ENCODE results near the gene EXTL2.

Gene EXTL2

GRCh38 chr1:100882698-100883097 lies 11.9 kb downstream of the EXTL2 start:
- TF ChIP-seq CTCF (conservative IDR thresholded peaks at IDR 0.05; ENCODE audit: low read depth, low read length) = no peak
- Histone ChIP-seq H2AFZ (ENCODE audit: low read depth) (no peak overlapping the region), H3K36me3 (ENCODE audit: insufficient read depth) (no peaks in the 10 kb centered on the region), H3K4me1 (ENCODE audit: low read depth, poor library complexity, severe bottlenecking) (no peaks in the 10 kb centered on the region), H3K4me2 (no peak overlapping the region), H3K4me3 (IDR thresholded peaks at IDR 0.05; ENCODE audit: insufficient read depth, low read depth, low read length) (no peak overlapping the region), H4K20me1 (ENCODE audit: insufficient read depth) (no peaks in the 10 kb centered on the region), H3K9ac (no peak overlapping the region), H3K27me3 (ENCODE audit: insufficient read depth, low read depth) (no peaks in the 10 kb centered on the region), H3K79me2 (ENCODE audit: insufficient read depth, low read depth) (no peaks in the 10 kb centered on the region), H3K27ac (no peak overlapping the region)

- TF ChIP-seq CTCF (conservative IDR thresholded peaks at IDR 0.05; ENCODE audit: low read depth, low read length) = no peak
- Histone ChIP-seq H2AFZ (ENCODE audit: low read depth) (no peak overlapping the region), H4K20me1 (ENCODE audit: insufficient read depth) (no peaks in the 10 kb centered on the region), H3K27ac (no peak overlapping the region), H3K4me1 (ENCODE audit: low read depth, poor library complexity, severe bottlenecking) (no peaks in the 10 kb centered on the region), H3K36me3 (ENCODE audit: insufficient read depth) (no peaks in the 10 kb centered on the region), H3K27me3 (ENCODE audit: insufficient read depth, low read depth) (no peaks in the 10 kb centered on the region), H3K4me3 (IDR thresholded peaks at IDR 0.05; ENCODE audit: insufficient read depth, low read depth, low read length) (no peak overlapping the region), H3K4me2 (no peak overlapping the region), H3K79me2 (ENCODE audit: insufficient read depth, low read depth) (no peaks in the 10 kb centered on the region), H3K9ac (no peak overlapping the region)
Measured at GRCh38 chr1:100881687-100882086, 13.0 kb downstream of the EXTL2 start.

GRCh38 chr1:100879422-100879821 lies 15.2 kb downstream of the EXTL2 start:
- Histone ChIP-seq H3K27me3 (ENCODE audit: insufficient read depth, low read depth) (no peaks in the 10 kb centered on the region), H4K20me1 (ENCODE audit: insufficient read depth) (no peaks in the 10 kb centered on the region), H3K4me3 (IDR thresholded peaks at IDR 0.05; ENCODE audit: insufficient read depth, low read depth, low read length) (no peak overlapping the region), H2AFZ (ENCODE audit: low read depth) (no peak overlapping the region), H3K4me1 (ENCODE audit: low read depth, poor library complexity, severe bottlenecking) (no peaks in the 10 kb centered on the region), H3K36me3 (ENCODE audit: insufficient read depth) (no peaks in the 10 kb centered on the region), H3K9ac (no peak overlapping the region), H3K79me2 (ENCODE audit: insufficient read depth, low read depth) (no peaks in the 10 kb centered on the region), H3K4me2 (no peak overlapping the region), H3K27ac (no peak overlapping the region)
- no peak for TF ChIP-seq CTCF (conservative IDR thresholded peaks at IDR 0.05; ENCODE audit: low read depth, low read length)

GRCh38 chr1:100876291-100876690 lies 18.4 kb downstream of the EXTL2 start:
- no peaks in the 10 kb centered on the region for H3K79me2 ChIP-seq (ENCODE audit: insufficient read depth, low read depth)
- H2AFZ ChIP-seq (ENCODE audit: low read depth) = no peak overlapping the region
- H3K4me2 ChIP-seq = no peak overlapping the region
- no peaks in the 10 kb centered on the region for H4K20me1 ChIP-seq (ENCODE audit: insufficient read depth)
- H3K27me3 ChIP-seq (ENCODE audit: insufficient read depth, low read depth) = no peaks in the 10 kb centered on the region
- H3K4me1 ChIP-seq (ENCODE audit: low read depth, poor library complexity, severe bottlenecking) = no peaks in the 10 kb centered on the region
- H3K4me3 ChIP-seq (IDR thresholded peaks at IDR 0.05; ENCODE audit: insufficient read depth, low read depth, low read length) = no peak overlapping the region
- H3K27ac ChIP-seq = no peak overlapping the region
- H3K36me3 ChIP-seq (ENCODE audit: insufficient read depth) = no peaks in the 10 kb centered on the region
- TF ChIP-seq CTCF (conservative IDR thresholded peaks at IDR 0.05; ENCODE audit: low read depth, low read length) = no peak
- no peak overlapping the region for H3K9ac ChIP-seq

DNA sequence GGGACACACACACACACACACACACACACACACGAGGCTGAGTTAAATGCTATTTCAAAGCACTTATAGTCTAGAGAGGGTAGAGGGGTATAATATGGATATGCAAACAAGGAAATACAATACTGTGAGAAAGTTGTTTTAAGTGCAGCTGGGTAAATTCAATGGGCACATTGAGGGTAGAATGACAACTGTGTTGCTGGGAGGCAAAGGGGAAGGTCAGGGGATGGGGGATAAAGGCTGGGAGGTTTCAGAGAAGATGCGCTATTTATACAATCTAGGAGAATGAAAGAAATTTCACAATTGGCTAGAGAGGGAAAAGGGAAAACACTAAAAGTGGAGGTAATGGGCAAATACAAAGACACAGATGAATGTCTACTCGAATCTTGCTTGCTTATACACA lies 19.4 kb downstream of the EXTL2 start:
- no peaks in the 10 kb centered on the region for H3K27me3 ChIP-seq (ENCODE audit: insufficient read depth, low read depth)
- no peak for TF ChIP-seq CTCF (conservative IDR thresholded peaks at IDR 0.05; ENCODE audit: low read depth, low read length)
- H3K4me1 ChIP-seq (ENCODE audit: low read depth, poor library complexity, severe bottlenecking) = no peaks in the 10 kb centered on the region
- H3K4me3 ChIP-seq (IDR thresholded peaks at IDR 0.05; ENCODE audit: insufficient read depth, low read depth, low read length) = no peak overlapping the region
- H4K20me1 ChIP-seq (ENCODE audit: insufficient read depth) = no peaks in the 10 kb centered on the region
- H2AFZ ChIP-seq (ENCODE audit: low read depth) = no peak overlapping the region
- no peak overlapping the region for H3K27ac ChIP-seq
- H3K36me3 ChIP-seq (ENCODE audit: insufficient read depth) = no peaks in the 10 kb centered on the region
- no peak overlapping the region for H3K9ac ChIP-seq
- H3K4me2 ChIP-seq = no peak overlapping the region
- H3K79me2 ChIP-seq (ENCODE audit: insufficient read depth, low read depth) = no peaks in the 10 kb centered on the region
